ENCODE data around the gene IL18R1. TPM values are rescaled to one million over a fixed set of nuclear protein-coding genes. Genes with fewer than 3 reads are reported as not detected.

Gene IL18R1
- total RNA-seq, 1 experiment from 2014 or later: 1.9 TPM

- intact Hi-C loops (cut with micrococcal nuclease; ENCODE audit: unreplicated experiment): no loop called here
- Histone ChIP-seq H3K79me2 (ENCODE audit: low read depth) (no peaks in the 10 kb centered on the region), H3K27me3 (ENCODE audit: insufficient read depth, low read depth) (no peaks in the 10 kb centered on the region), H3K9me3 (ENCODE audit: insufficient read depth, low read depth) (no peaks in the 10 kb centered on the region), H3K4me3 (no peak overlapping the region), H4K20me1 (ENCODE audit: insufficient read depth) (no peaks in the 10 kb centered on the region), H3K36me3 (ENCODE audit: low read depth) (no peaks in the 10 kb centered on the region), H3K4me1 (replicated peaks; ENCODE audit: insufficient read depth) (no peaks in the 10 kb centered on the region), H2AFZ (no peak overlapping the region), H3K27ac (no peak overlapping the region), H3F3A (ENCODE audit: insufficient read depth, low read depth) (no peaks in the 10 kb centered on the region), H3K9me2 (ENCODE audit: insufficient read depth) (no peaks in the 10 kb centered on the region), H3K4me2 (no peak overlapping the region)
- TF ChIP-seq EZH2 (IDR thresholded peaks at IDR 0.05; ENCODE audit: low read depth): no peak
- TF ChIP-seq, protein P1, sequence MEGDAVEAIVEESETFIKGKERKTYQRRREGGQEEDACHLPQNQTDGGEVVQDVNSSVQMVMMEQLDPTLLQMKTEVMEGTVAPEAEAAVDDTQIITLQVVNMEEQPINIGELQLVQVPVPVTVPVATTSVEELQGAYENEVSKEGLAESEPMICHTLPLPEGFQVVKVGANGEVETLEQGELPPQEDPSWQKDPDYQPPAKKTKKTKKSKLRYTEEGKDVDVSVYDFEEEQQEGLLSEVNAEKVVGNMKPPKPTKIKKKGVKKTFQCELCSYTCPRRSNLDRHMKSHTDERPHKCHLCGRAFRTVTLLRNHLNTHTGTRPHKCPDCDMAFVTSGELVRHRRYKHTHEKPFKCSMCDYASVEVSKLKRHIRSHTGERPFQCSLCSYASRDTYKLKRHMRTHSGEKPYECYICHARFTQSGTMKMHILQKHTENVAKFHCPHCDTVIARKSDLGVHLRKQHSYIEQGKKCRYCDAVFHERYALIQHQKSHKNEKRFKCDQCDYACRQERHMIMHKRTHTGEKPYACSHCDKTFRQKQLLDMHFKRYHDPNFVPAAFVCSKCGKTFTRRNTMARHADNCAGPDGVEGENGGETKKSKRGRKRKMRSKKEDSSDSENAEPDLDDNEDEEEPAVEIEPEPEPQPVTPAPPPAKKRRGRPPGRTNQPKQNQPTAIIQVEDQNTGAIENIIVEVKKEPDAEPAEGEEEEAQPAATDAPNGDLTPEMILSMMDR (conservative IDR thresholded peaks at IDR 0.05): no peak
- BruUV-seq (replicated peaks): no TSS peak
- ChIA-PET POLR2A (ENCODE audit: unreplicated experiment) (no interaction called here), CTCF (no interaction called here)
- no peak for DNase-seq
These were observed 70.0 kb downstream of the IL18R1 start for GRCh38 chr2:102425441-102426132.

DNA sequence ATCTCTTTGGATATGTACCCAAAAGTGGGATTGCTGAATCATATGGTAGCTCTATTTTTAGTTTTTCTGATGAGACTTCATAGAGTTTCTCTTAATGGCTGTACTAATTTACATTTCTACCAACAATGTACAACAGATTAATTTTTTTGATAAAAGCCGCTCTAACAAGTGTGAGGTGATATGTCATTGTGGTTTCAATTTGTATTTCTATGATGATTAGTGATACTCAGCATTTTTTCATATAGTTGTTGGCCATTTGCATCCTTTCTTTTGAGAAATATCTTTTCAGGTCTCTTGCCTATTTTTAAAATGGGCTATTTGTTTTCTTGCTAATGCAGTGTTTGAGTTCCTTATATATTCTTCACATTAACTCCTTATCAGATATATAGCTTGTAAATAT, 71.7 kb downstream of the IL18R1 start:
- H3K9me2 ChIP-seq (ENCODE audit: insufficient read depth): no peaks in the 10 kb centered on the region
- H4K20me1 ChIP-seq (ENCODE audit: insufficient read depth): no peaks in the 10 kb centered on the region
- H3K4me1 ChIP-seq (replicated peaks; ENCODE audit: insufficient read depth): no peaks in the 10 kb centered on the region
- CTCF ChIA-PET: no interaction called here
- POLR2A ChIA-PET (ENCODE audit: unreplicated experiment): no interaction called here
- no peak overlapping the region for H2AFZ ChIP-seq
- H3K79me2 ChIP-seq (ENCODE audit: low read depth): no peaks in the 10 kb centered on the region
- no peak overlapping the region for H3K4me2 ChIP-seq
- H3K36me3 ChIP-seq (ENCODE audit: low read depth): no peaks in the 10 kb centered on the region
- TF ChIP-seq, protein P1 (conservative IDR thresholded peaks at IDR 0.05): no peak
- TF ChIP-seq EZH2 (IDR thresholded peaks at IDR 0.05; ENCODE audit: low read depth): no peak
- DNase-seq: no peak
- no peaks in the 10 kb centered on the region for H3K9me3 ChIP-seq (ENCODE audit: insufficient read depth, low read depth)
- intact Hi-C loops (cut with micrococcal nuclease; ENCODE audit: unreplicated experiment): no loop called here
- H3F3A ChIP-seq (ENCODE audit: insufficient read depth, low read depth): no peaks in the 10 kb centered on the region
- H3K27ac ChIP-seq: no peak overlapping the region
- no peaks in the 10 kb centered on the region for H3K27me3 ChIP-seq (ENCODE audit: insufficient read depth, low read depth)
- BruUV-seq (replicated peaks): no TSS peak
- no peak overlapping the region for H3K4me3 ChIP-seq

DNA sequence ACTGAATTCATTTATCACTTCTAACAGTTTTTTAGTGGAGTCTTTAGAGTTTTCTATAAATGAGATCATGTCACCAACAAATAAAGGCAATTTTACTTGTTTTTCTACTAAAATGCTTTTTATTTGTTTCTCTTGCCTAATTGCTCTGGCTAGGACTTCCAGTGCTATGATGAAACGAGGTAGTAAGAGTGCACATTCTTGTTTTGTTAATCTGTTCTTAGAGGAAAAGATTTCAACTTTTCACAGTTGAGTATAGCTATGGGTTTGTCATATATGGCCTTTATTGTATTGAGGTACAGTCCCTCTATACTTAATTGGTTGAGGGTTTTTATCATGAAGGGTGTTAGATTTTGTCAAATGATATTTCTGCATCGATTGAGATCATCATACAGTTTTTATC, 73.0 kb downstream of the IL18R1 start:
- no peak for DNase-seq
- Histone ChIP-seq H3K9me3 (ENCODE audit: insufficient read depth, low read depth) (no peaks in the 10 kb centered on the region), H3K27me3 (ENCODE audit: insufficient read depth, low read depth) (no peaks in the 10 kb centered on the region), H4K20me1 (ENCODE audit: insufficient read depth) (no peaks in the 10 kb centered on the region), H2AFZ (no peak overlapping the region), H3K27ac (no peak overlapping the region), H3K4me2 (no peak overlapping the region), H3K4me1 (replicated peaks; ENCODE audit: insufficient read depth) (no peaks in the 10 kb centered on the region), H3K4me3 (no peak overlapping the region), H3F3A (ENCODE audit: insufficient read depth, low read depth) (no peaks in the 10 kb centered on the region), H3K9me2 (ENCODE audit: insufficient read depth) (no peaks in the 10 kb centered on the region), H3K79me2 (ENCODE audit: low read depth) (no peaks in the 10 kb centered on the region), H3K36me3 (ENCODE audit: low read depth) (no peaks in the 10 kb centered on the region)
- ChIA-PET POLR2A (ENCODE audit: unreplicated experiment) (no interaction called here), CTCF (no interaction called here)
- intact Hi-C loops (cut with micrococcal nuclease; ENCODE audit: unreplicated experiment): no loop called here
- BruUV-seq (replicated peaks): no TSS peak
- TF ChIP-seq, protein P1 (conservative IDR thresholded peaks at IDR 0.05): no peak
- no peak for TF ChIP-seq EZH2 (IDR thresholded peaks at IDR 0.05; ENCODE audit: low read depth)

Data from PC-9 (cell line).